Measurements from ENCODE around the gene CRKL.

Gene CRKL

GRCh38 chr22:20991252-20992055 lies 74.2 kb downstream of the CRKL start:
- no peak for DNase-seq (ENCODE audit: low spot score)
- no peak for TF ChIP-seq CTCF (IDR thresholded peaks at IDR 0.05; ENCODE audit: extremely low read depth, missing control alignments)

GRCh38 chr22:20992056-20992442 lies 74.8 kb downstream of the CRKL start:
- no peak for DNase-seq (ENCODE audit: low spot score)
- TF ChIP-seq CTCF (IDR thresholded peaks at IDR 0.05; ENCODE audit: extremely low read depth, missing control alignments), result no peak

- no peak for TF ChIP-seq CTCF (IDR thresholded peaks at IDR 0.05; ENCODE audit: extremely low read depth, missing control alignments)
- no peak for DNase-seq (ENCODE audit: low spot score)
Measured at GRCh38 chr22:20992456-20993303, 75.5 kb downstream of the CRKL start.

GRCh38 chr22:20993304-20994127 lies 76.3 kb downstream of the CRKL start:
- TF ChIP-seq CTCF (IDR thresholded peaks at IDR 0.05; ENCODE audit: extremely low read depth, missing control alignments), result no peak
- no peak for DNase-seq (ENCODE audit: low spot score)

GRCh38 chr22:20994128-20994901 lies 77.1 kb downstream of the CRKL start:
- TF ChIP-seq CTCF (IDR thresholded peaks at IDR 0.05; ENCODE audit: extremely low read depth, missing control alignments), result no peak

GRCh38 chr22:20994902-20995241 lies 77.7 kb downstream of the CRKL start:
- no peak for DNase-seq (ENCODE audit: low spot score)
- TF ChIP-seq CTCF (IDR thresholded peaks at IDR 0.05; ENCODE audit: extremely low read depth, missing control alignments), result no peak

More at GRCh38 chr22:20994128-20994901, 77.1 kb downstream of the CRKL start:
- DNase-seq (ENCODE audit: low spot score), result no peak

Data from GM20000 (cell line).